ENCODE results near the gene COL4A4. TPM values are rescaled to one million over a fixed set of nuclear protein-coding genes. Genes with fewer than 3 reads are reported as not detected.

Gene COL4A4
- total RNA-seq, 2 experiments from 2014 or later = not detected

Other genes starting within 250 kb of the COL4A4 start
- not detected for gene COL4A3, start 419 bp upstream of the COL4A4 start, total RNA-seq
- gene MFF, start 161.0 kb upstream of the COL4A4 start, total RNA-seq = 10 to 100 TPM; 69.7 to 72.5 TPM
- not detected for gene TM4SF20, start 215.1 kb upstream of the COL4A4 start, total RNA-seq
- not detected for gene SCYGR1, start 223.7 kb upstream of the COL4A4 start, total RNA-seq